Activated CD8-positive, alpha-beta T cell treated with anti-CD3 and anti-CD28 coated beads for 36 hours (primary cell): ENCODE results near the gene EPB41L5. TPM values are rescaled to one million over a fixed set of nuclear protein-coding genes. Genes with fewer than 3 reads are reported as not detected.

Experiments used
- ATAC-seq: fragments of 200-7000 bp; cut with Tn5 transposase; one replicate; pipeline ENCODE4 v1.10.0; 2021; ENCODE audit warnings: mild to moderate bottlenecking, moderate library complexity
- CTCF ChIA-PET: fragments of 350-600 bp; sonication (Branson Sonifier 250); formaldehyde crosslinking; loops from one replicate; lab custom pipeline; 2021; ENCODE audit warnings: antibody characterized with exemption; lab: Charles Lee
- POLR2A ChIA-PET: fragments of 350-600 bp; sonication (Branson Sonifier 250); formaldehyde crosslinking; loops from one replicate; lab custom pipeline; 2021; ENCODE audit warnings: antibody characterized with exemption; lab: Charles Lee
- DNase-seq: peaks from one replicate; pipeline ENCODE4 v3.0.0-alpha.2; 2020
- H3K27ac Mint-ChIP-seq: one replicate; pipeline ENCODE4 v1.8.0; 2021; ENCODE audit warnings: mild to moderate bottlenecking, mixed read lengths
- H3K27me3 Mint-ChIP-seq: one replicate; pipeline ENCODE4 v1.8.0; 2021; ENCODE audit warnings: mixed read lengths
- H3K36me3 Mint-ChIP-seq: one replicate; pipeline ENCODE4 v1.8.0; 2021; ENCODE audit warnings: low read depth, mixed read lengths
- H3K4me1 Mint-ChIP-seq: one replicate; pipeline ENCODE4 v1.8.0; 2021; ENCODE audit warnings: low read depth, mixed read lengths
- H3K4me3 Mint-ChIP-seq: one replicate; pipeline ENCODE4 v1.8.0; 2021; ENCODE audit warnings: mild to moderate bottlenecking, moderate library complexity, mixed read lengths
- H3K9me3 Mint-ChIP-seq: one replicate; pipeline ENCODE4 v1.8.0; 2021; ENCODE audit warnings: mixed read lengths
- CTCF ChIP-seq: fragments of 200-600 bp; IDR thresholded peaks from one replicate; pipeline ENCODE4 v1.8.0; 2022; ENCODE audit warnings: antibody characterized with exemption, mild to moderate bottlenecking
- intact Hi-C: fragments of 100-400 bp; cut with micrococcal nuclease; formaldehyde crosslinking; loops from one replicate; pipeline ENCODE4 v1.10.0; 2022
- total RNA-seq, 2 experiments: library from RNA; stranded (reverse); gene quantifications; one replicate each; pipeline ENCODE4 v1.2.3, GENCODE V29; 2021

The EPB41L5 gene
- total RNA-seq, 2 experiments from 2014 or later: 3.9 TPM

- DNase-seq: no peak
- CTCF ChIA-PET: interaction anchor here (1.4 kb wide), 1 partner anchor 9 kb away, joined by 4 read pairs; no protein-coding TSS in a partner anchor
- peaks cover 4% of the 10 kb centered on the region for H3K36me3 Mint-ChIP-seq
- no peaks in the 10 kb centered on the region for H3K27me3 Mint-ChIP-seq
- H3K4me3 Mint-ChIP-seq: no peak overlapping the region
- no peaks in the 10 kb centered on the region for H3K9me3 Mint-ChIP-seq
- POLR2A ChIA-PET: no interaction called here
- TF ChIP-seq CTCF: no peak
- no peak for ATAC-seq
- no peak overlapping the region for H3K27ac Mint-ChIP-seq
- peaks cover 5% of the 10 kb centered on the region for H3K4me1 Mint-ChIP-seq
- intact Hi-C loops: no loop called here
These were observed 112.3 kb downstream of the EPB41L5 start for GRCh38 chr2:120125195-120125594.

GRCh38 chr2:120128216-120128615 lies 115.3 kb downstream of the EPB41L5 start:
- TF ChIP-seq CTCF: no peak
- Mint-ChIP-seq H3K27me3 (no peaks in the 10 kb centered on the region), H3K4me3 (no peak overlapping the region), H3K4me1 (peaks cover 1% of the 10 kb centered on the region), H3K27ac (no peak overlapping the region), H3K9me3 (no peaks in the 10 kb centered on the region), H3K36me3 (peaks cover 3% of the 10 kb centered on the region)
- DNase-seq: no peak
- ChIA-PET CTCF (interaction anchor here (1.0 to 2.7 kb wide), 2 partner anchors 47 to 185 kb away, joined by 3 to 15 read pairs; no protein-coding TSS in a partner anchor), POLR2A (no interaction called here)
- no peak for ATAC-seq
- intact Hi-C loops: no loop called here

GRCh38 chr2:120132190-120132589 lies 119.3 kb downstream of the EPB41L5 start:
- no peak overlapping the region for H3K4me3 Mint-ChIP-seq
- ATAC-seq: no peak
- intact Hi-C loops: no loop called here
- no peaks in the 10 kb centered on the region for H3K4me1 Mint-ChIP-seq
- peaks cover 14% of the 10 kb centered on the region for H3K36me3 Mint-ChIP-seq
- no peaks in the 10 kb centered on the region for H3K27me3 Mint-ChIP-seq
- no peak for DNase-seq
- no peaks in the 10 kb centered on the region for H3K9me3 Mint-ChIP-seq
- H3K27ac Mint-ChIP-seq: no peak overlapping the region
- CTCF ChIA-PET: interaction anchor here (1.6 to 2.4 kb wide), 3 partner anchors 23 to 44 kb away, joined by 3 to 10 read pairs (median 6); no protein-coding TSS in a partner anchor
- no peak for TF ChIP-seq CTCF
- POLR2A ChIA-PET: no interaction called here

- H3K4me3 Mint-ChIP-seq: no peak overlapping the region
- ChIA-PET CTCF (interaction anchor here (1.0 to 2.4 kb wide), 4 partner anchors 22 to 44 kb away, joined by 3 to 10 read pairs (median 5); no protein-coding TSS in a partner anchor), POLR2A (no interaction called here)
- no peaks in the 10 kb centered on the region for H3K4me1 Mint-ChIP-seq
- peaks cover 14% of the 10 kb centered on the region for H3K36me3 Mint-ChIP-seq
- no peak overlapping the region for H3K27ac Mint-ChIP-seq
- ATAC-seq (no peak), DNase-seq (no peak)
- H3K27me3 Mint-ChIP-seq: no peaks in the 10 kb centered on the region
- no peaks in the 10 kb centered on the region for H3K9me3 Mint-ChIP-seq
- intact Hi-C loops: no loop called here
- no peak for TF ChIP-seq CTCF
These were observed 119.8 kb downstream of the EPB41L5 start for GRCh38 chr2:120132691-120133090.

- ChIA-PET CTCF (interaction anchor here (1.0 to 2.4 kb wide), 2 partner anchors 24 to 41 kb away, joined by 4 to 10 read pairs; no protein-coding TSS in a partner anchor), POLR2A (no interaction called here)
- intact Hi-C loops: no loop called here
- H3K27ac Mint-ChIP-seq: no peak overlapping the region
- H3K9me3 Mint-ChIP-seq: no peaks in the 10 kb centered on the region
- DNase-seq (no peak), ATAC-seq (no peak)
- H3K4me3 Mint-ChIP-seq: no peak overlapping the region
- H3K36me3 Mint-ChIP-seq: peaks cover 14% of the 10 kb centered on the region
- H3K4me1 Mint-ChIP-seq: no peaks in the 10 kb centered on the region
- no peaks in the 10 kb centered on the region for H3K27me3 Mint-ChIP-seq
- no peak for TF ChIP-seq CTCF
These were observed 120.8 kb downstream of the EPB41L5 start for GRCh38 chr2:120133572-120134244.
